ENCODE results near the gene PLD6. TPM values are rescaled to one million over a fixed set of nuclear protein-coding genes. Genes with fewer than 3 reads are reported as not detected.

PLD6 gene
- total and polyA plus RNA-seq, 10 of the 15 experiments (the other 5 are each of a cell fraction or from before 2014, with no cell fraction given): 4.7 to 21.4 (median 12.0) TPM

- peak overlapping the region; percentile 100 for H3K27ac ChIP-seq (ENCODE audit: control insufficient read depth, insufficient read depth)
- intact Hi-C loops (cut with micrococcal nuclease; ENCODE audit: unreplicated experiment): loop anchor here (1.0 to 10.0 kb wide), 2 partner anchors 30 to 232 kb away; partner anchors contain the start of gene PLD6
- peak overlapping the region; percentile 97 for H3K4me3 ChIP-seq
- H3K4me2 ChIP-seq (ENCODE audit: control insufficient read depth, insufficient read depth): peak overlapping the region; percentile 84
- ChIA-PET CTCF (interaction anchor here (0.9 to 1.6 kb wide), 3 partner anchors 23 to 237 kb away, joined by 3 to 5 read pairs (median 4); no protein-coding TSS in a partner anchor), SMC1A (ENCODE audit: uncharacterized antibody, unreplicated experiment) (interaction anchor here (0.6 to 1.4 kb wide), 4 partner anchors 8 to 76 kb away, joined by 3 to 5 read pairs (median 4); no protein-coding TSS in a partner anchor), POLR2A (interaction anchor here (0.6 to 1.6 kb wide), 3 partner anchors 13 to 98 kb away, joined by 3 read pairs; no protein-coding TSS in a partner anchor), RAD21 (ENCODE audit: unreplicated experiment) (interaction anchor here (1.1 to 1.4 kb wide), 3 partner anchors 54 to 94 kb away, joined by 3 to 4 read pairs (median 3); no protein-coding TSS in a partner anchor)
- no peaks in the 10 kb centered on the region for H3K9me3 ChIP-seq (replicated peaks; ENCODE audit: control insufficient read depth, insufficient read depth, low read length)
- TF ChIP-seq POU2F2 (IDR thresholded peaks at IDR 0.05; ENCODE audit: borderline replicate concordance, low read depth, low read length): no peak
- no peak for TF ChIP-seq KDM1A (IDR thresholded peaks at IDR 0.05; ENCODE audit: borderline replicate concordance)
- no peak for TF ChIP-seq MTA2 (IDR thresholded peaks at IDR 0.05; ENCODE audit: low read depth)
- no peak for TF ChIP-seq TARDBP (IDR thresholded peaks at IDR 0.05; ENCODE audit: borderline replicate concordance)
- no peak for TF ChIP-seq YBX1 (IDR thresholded peaks at IDR 0.05)
- H3K9ac ChIP-seq (ENCODE audit: control insufficient read depth, insufficient read depth, low read length): peak overlapping the region; percentile 99
- 1% methylated on average over 31 of the region's 31 CpGs for WGBS (ENCODE audit: insufficient coverage, insufficient replicate concordance, low lambda C conversion rate, missing lambda C conversion rate)
- no peaks in the 10 kb centered on the region for H3K27me3 ChIP-seq (replicated peaks in 1 of 2; ENCODE audit: control insufficient read depth in 2 of 2, insufficient read depth in 2 of 2, low read length in 1 of 2)
- peaks cover 20% of the 10 kb centered on the region for H3K79me2 ChIP-seq (ENCODE audit: control insufficient read depth, insufficient read depth, low read length)
- H4K20me1 ChIP-seq (ENCODE audit: control insufficient read depth, insufficient read depth): no peaks in the 10 kb centered on the region
- DNase-seq (ENCODE audit: low read depth, low spot score): no peak
- H3K36me3 ChIP-seq (ENCODE audit: control insufficient read depth in 2 of 2, insufficient read depth in 2 of 2, low read length in 1 of 2): peaks cover 0 to 5% of the 10 kb centered on the region in 2 experiments; a peak in 3 of 4 replicates
- peaks cover 6% of the 10 kb centered on the region for H3K4me1 ChIP-seq (ENCODE audit: control insufficient read depth, insufficient read depth, low read length)
- peak overlapping the region; percentile 100 for H2AFZ ChIP-seq (ENCODE audit: control insufficient read depth, low read depth, low read length)
- in situ Hi-C loops (cut with MboI): no loop called here
- peak; percentile 37 for ATAC-seq
- TSS peak; percentile 88 for BruUV-seq (replicated peaks)
- no peak for FAIRE-seq
Measured at GRCh38 chr17:17236295-17237025, 30.3 kb upstream of the PLD6 start.

All from GM12878 (cell line).